ENCODE measurements around the gene DNAJC13. TPM values are rescaled to one million over a fixed set of nuclear protein-coding genes. Genes with fewer than 3 reads are reported as not detected.
"Not testable (repeated sequence)": the region's sequence is repeated elsewhere in the genome, so short reads cannot be mapped to it uniquely, and the experiment has no call there.

The DNAJC13 gene
- total RNA-seq, 2 experiments from 2014 or later: 29.9 to 33.5 TPM

DNA sequence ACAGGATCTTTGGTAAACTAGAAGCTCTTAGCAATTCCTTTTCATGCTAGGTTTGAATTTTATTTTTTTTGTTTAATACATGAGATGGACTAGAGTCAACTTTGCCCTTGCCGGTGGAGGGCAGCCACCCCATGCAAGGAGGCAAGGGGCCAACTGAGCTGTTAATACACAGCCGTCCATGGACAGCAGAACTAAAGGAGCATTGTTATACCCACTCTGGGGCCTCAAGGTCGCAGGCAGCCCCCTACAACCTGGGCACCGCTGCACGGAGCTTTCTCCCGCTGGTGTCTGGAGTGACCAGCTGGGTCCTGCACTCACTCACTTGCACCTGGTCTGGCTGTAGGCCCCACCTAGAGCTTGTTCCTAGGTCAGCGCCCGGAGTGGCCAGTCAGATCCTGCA lies 131.9 kb downstream of the DNAJC13 start:
- POLR2A ChIA-PET: interaction anchor here (0.7 kb wide), 1 partner anchor 15 kb away, joined by 5 read pairs; no protein-coding TSS in a partner anchor
- intact Hi-C loops (cut with DNase I, micrococcal nuclease): no loop called here
- H3K27me3 Mint-ChIP-seq: no peaks in the 10 kb centered on the region
- H3K36me3 Mint-ChIP-seq (ENCODE audit: low read depth): peaks cover 6% of the 10 kb centered on the region
- no peak for ATAC-seq
- peak overlapping the region; percentile 94 for H3K27ac Mint-ChIP-seq
- CTCF ChIA-PET: no interaction called here
- peaks cover 2% of the 10 kb centered on the region for H3K9me3 Mint-ChIP-seq (ENCODE audit: low read depth)
- H3K4me3 Mint-ChIP-seq: no peak overlapping the region
- H3K4me1 Mint-ChIP-seq: peaks cover 33% of the 10 kb centered on the region
- no peak for DNase-seq

DNA sequence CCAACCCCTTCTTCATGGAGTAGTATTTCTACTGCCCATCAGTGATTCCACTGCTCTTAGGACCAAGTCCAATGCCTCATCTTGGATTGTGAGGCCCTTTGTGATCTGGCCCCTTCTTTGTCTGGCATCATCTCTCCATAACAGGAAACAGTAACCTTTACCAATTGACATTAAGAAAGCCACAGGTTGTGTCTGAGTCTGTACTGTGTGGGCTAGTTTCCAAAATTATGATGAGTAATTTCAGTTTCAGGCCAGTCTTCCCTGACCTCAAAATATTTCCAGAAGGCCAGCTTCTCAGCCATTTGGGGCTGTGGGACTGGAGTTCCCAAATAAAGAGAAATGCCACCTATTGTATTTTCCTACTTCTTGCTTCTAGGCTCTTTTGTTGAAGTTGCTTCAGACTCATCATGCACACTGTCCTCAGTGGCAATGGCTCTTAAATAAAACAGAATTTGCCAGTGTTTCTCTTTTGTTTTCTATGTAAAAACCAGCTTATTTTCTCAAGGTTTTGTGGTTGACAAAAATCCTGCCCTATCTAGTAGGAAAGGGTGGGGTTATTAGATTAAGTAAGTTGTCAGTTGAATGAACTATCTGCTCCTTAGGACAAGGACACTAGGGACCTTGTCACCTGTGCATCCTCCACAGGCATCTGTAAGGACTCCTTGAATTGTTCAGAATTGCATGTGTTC lies 132.7 kb downstream of the DNAJC13 start:
- Mint-ChIP-seq H3K27me3 (no peaks in the 10 kb centered on the region), H3K4me3 (peak overlapping the region; percentile 32), H3K9me3 (ENCODE audit: low read depth) (peaks cover 2% of the 10 kb centered on the region), H3K4me1 (peaks cover 28% of the 10 kb centered on the region), H3K36me3 (ENCODE audit: low read depth) (peaks cover 6% of the 10 kb centered on the region), H3K27ac (peak overlapping the region; percentile 94)
- CTCF ChIA-PET: interaction anchor here (1.0 to 1.9 kb wide), 3 partner anchors 10 to 13 kb away, joined by 3 to 5 read pairs (median 5); no protein-coding TSS in a partner anchor
- intact Hi-C loops (cut with DNase I, micrococcal nuclease): loop anchor here (1.0 to 2.0 kb wide), 2 partner anchors 19 kb away; no protein-coding TSS in a partner anchor
- POLR2A ChIA-PET: no interaction called here
- DNase-seq (peak; percentile 14), ATAC-seq (peak; percentile 86)

DNA sequence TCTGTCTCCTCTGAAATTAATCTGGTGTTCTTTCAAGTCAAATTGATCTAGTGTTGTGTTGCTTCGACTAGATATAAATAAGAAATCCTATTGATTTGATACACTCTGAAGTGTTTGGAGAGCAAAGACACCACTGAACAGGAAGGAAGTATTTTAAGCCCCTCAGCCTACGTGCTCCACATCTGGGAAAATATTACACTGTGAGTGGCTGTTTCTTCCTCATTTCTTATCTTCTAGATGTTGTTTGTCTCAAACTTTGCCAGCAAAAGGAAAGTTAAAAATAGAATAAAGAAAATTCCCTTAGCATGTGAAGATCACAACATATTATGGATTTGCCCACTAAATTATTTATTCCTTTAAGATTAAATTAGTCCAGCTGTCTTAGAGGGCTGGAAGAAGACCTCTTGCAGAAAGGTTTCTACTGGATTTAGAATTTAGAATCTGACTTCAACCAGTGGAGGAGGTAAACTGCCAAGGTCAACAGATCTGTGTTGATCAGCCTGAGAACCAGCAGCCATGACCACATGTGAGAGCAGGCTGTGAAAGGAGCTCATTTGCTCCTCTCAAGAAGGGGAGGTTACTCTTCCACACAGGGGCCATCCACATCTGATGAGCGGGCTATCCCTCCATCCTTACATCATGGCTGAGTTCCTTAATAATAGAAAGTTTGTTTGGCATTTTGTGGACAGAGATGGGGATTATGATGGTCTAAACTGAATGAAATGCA lies 133.4 kb downstream of the DNAJC13 start:
- H3K4me1 Mint-ChIP-seq: peaks cover 28% of the 10 kb centered on the region
- POLR2A ChIA-PET: no interaction called here
- ATAC-seq (no peak), DNase-seq (no peak)
- no peak overlapping the region for H3K4me3 Mint-ChIP-seq
- peaks cover 6% of the 10 kb centered on the region for H3K36me3 Mint-ChIP-seq (ENCODE audit: low read depth)
- no peaks in the 10 kb centered on the region for H3K27me3 Mint-ChIP-seq
- CTCF ChIA-PET: interaction anchor here (0.6 to 1.9 kb wide), 5 partner anchors 9 to 1555 kb away, joined by 3 to 5 read pairs (median 4); no protein-coding TSS in a partner anchor
- peak overlapping the region; percentile 94 for H3K27ac Mint-ChIP-seq
- intact Hi-C loops (cut with DNase I, micrococcal nuclease): loop anchor here (1.0 to 2.0 kb wide), 2 partner anchors 18 to 19 kb away; no protein-coding TSS in a partner anchor
- H3K9me3 Mint-ChIP-seq (ENCODE audit: low read depth): peaks cover 2% of the 10 kb centered on the region

DNA sequence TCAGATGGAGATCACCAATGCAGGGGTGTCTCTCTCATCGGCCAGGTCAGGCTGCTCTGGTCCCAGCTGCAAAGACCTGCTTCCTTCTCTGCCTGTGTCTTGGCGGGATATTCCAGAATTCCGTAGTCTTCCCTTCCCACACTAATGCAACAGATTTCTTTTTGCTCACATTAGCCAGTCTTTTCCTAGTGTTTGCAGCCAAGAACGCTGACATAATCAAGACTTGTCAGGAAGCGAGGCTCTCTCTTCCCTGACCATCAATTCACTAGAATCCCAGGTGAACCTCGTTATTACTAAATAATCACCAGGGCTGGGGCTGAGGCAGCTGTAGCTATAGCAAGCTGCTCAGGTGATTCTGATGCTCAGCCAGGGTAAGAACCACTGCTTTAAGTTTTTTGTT lies 136.5 kb downstream of the DNAJC13 start:
- ATAC-seq (no peak), DNase-seq (no peak)
- no peak overlapping the region for H3K27ac Mint-ChIP-seq
- H3K27me3 Mint-ChIP-seq: no peaks in the 10 kb centered on the region
- H3K36me3 Mint-ChIP-seq (ENCODE audit: low read depth): peaks cover 7% of the 10 kb centered on the region
- CTCF ChIA-PET: interaction anchor here (0.9 to 1.1 kb wide), 2 partner anchors 18 to 23 kb away, joined by 3 to 4 read pairs; no protein-coding TSS in a partner anchor
- peaks cover 25% of the 10 kb centered on the region for H3K4me1 Mint-ChIP-seq
- H3K4me3 Mint-ChIP-seq: no peak overlapping the region
- POLR2A ChIA-PET: no interaction called here
- intact Hi-C loops (cut with DNase I, micrococcal nuclease): no loop called here
- H3K9me3 Mint-ChIP-seq (ENCODE audit: low read depth): no peaks in the 10 kb centered on the region

DNA sequence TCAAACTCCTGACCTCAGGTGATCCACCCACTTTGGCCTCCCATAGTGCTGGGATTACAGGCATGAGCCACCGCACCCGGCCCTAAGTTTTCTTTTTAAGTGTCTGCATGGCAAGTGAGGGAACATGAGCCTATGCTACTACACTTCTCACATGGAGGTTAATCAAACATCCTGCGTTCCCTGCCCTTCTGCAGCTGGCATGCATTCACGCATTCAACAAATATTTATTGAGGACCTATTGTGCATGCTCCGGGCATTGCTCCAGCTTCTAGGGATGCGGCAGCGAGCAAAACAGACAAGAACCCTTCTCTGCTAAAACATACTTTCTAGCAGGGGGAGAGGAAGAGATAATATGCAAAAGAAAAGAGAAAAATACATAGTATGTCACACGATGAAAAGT lies 137.1 kb downstream of the DNAJC13 start:
- CTCF ChIA-PET: no interaction called here
- POLR2A ChIA-PET: no interaction called here
- H3K9me3 Mint-ChIP-seq (ENCODE audit: low read depth): no peaks in the 10 kb centered on the region
- H3K36me3 Mint-ChIP-seq (ENCODE audit: low read depth): peaks cover 9% of the 10 kb centered on the region
- H3K4me1 Mint-ChIP-seq: peaks cover 19% of the 10 kb centered on the region
- ATAC-seq: no peak
- H3K27me3 Mint-ChIP-seq: no peaks in the 10 kb centered on the region
- intact Hi-C loops (cut with DNase I, micrococcal nuclease): no loop called here
- H3K27ac Mint-ChIP-seq: no peak overlapping the region
- no peak overlapping the region for H3K4me3 Mint-ChIP-seq
- no peak for DNase-seq

- POLR2A ChIA-PET: no interaction called here
- intact Hi-C loops (cut with DNase I, micrococcal nuclease): no loop called here
Measured at GRCh38 chr3:132555306-132556035, 138.2 kb downstream of the DNAJC13 start.

GRCh38 chr3:132556036-132556386 lies 138.7 kb downstream of the DNAJC13 start:
- ATAC-seq; H3K27me3 Mint-ChIP-seq; CTCF ChIA-PET; H3K9me3 Mint-ChIP-seq (ENCODE audit: low read depth); H3K36me3 Mint-ChIP-seq (ENCODE audit: low read depth); H3K4me1 Mint-ChIP-seq; DNase-seq; H3K27ac Mint-ChIP-seq; intact Hi-C loops (cut with DNase I, micrococcal nuclease); H3K4me3 Mint-ChIP-seq; POLR2A ChIA-PET: not testable (repeated sequence)

More at GRCh38 chr3:132555306-132556035, 138.2 kb downstream of the DNAJC13 start:
- CTCF ChIA-PET: no interaction called here
- Mint-ChIP-seq H3K27me3 (no peaks in the 10 kb centered on the region), H3K4me3 (no peak overlapping the region), H3K27ac (no peak overlapping the region), H3K36me3 (ENCODE audit: low read depth) (peaks cover 7% of the 10 kb centered on the region), H3K4me1 (peaks cover 9% of the 10 kb centered on the region), H3K9me3 (ENCODE audit: low read depth) (no peaks in the 10 kb centered on the region)
- DNase-seq (no peak), ATAC-seq (no peak)

DNA sequence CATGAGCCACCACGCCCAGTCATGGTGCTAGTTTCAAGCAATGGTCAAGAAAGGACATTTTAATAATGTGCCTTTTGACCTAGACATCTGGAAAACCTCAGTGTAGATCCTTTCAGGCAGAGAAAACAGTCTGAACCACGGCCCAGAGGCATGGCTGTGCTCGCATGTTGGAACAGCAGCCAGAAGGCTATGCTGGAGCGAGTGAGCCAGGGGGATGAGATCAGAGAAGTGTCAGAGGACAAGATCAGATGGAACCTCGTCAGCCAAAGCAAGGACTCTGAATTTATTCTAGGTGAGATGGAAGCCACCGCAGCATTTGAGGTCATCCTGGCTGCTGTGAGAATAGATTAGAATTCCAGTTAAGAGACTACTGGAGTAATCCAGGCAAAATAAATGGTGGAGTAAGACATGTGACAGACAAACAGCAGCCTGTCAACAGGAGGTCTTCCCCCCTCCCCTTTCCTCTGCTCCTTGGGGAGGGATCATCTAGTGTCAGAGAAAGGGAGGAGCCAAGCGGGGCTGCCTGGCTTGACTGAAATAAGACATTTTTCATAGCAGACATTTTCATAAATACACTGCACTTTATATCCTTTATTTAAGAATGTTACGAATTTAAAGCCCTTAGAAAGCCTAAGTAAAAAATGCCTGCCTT lies 139.3 kb downstream of the DNAJC13 start:
- ATAC-seq: no peak
- Mint-ChIP-seq H3K4me3 (no peak overlapping the region), H3K27ac (no peak overlapping the region), H3K27me3 (no peaks in the 10 kb centered on the region), H3K4me1 (no peaks in the 10 kb centered on the region), H3K9me3 (ENCODE audit: low read depth) (no peaks in the 10 kb centered on the region), H3K36me3 (ENCODE audit: low read depth) (peaks cover 7% of the 10 kb centered on the region)
- no peak for DNase-seq
- ChIA-PET CTCF (no interaction called here), POLR2A (no interaction called here)
- intact Hi-C loops (cut with DNase I, micrococcal nuclease): no loop called here

DNA sequence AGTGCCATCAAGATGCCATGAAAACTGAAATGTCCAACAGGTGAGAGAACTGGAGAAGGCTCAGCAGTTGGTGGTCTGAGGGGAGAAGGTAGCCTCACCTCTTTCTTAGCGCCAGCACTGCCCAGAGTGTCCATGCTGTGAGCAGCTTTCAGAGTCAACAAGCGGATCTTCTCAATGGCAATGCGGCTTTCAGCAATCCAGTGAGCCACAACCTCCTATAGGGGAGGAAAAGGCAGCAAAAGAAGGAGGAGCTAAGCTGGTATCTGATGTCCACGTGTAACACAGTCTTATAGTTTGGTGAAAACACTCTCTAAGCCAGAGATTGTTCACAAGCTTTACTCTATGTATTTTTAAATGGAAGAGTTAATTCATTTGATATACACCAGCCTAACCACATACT lies 143.7 kb downstream of the DNAJC13 start:
- Mint-ChIP-seq H3K4me1 (no peaks in the 10 kb centered on the region), H3K9me3 (ENCODE audit: low read depth) (no peaks in the 10 kb centered on the region), H3K27me3 (no peaks in the 10 kb centered on the region), H3K4me3 (no peak overlapping the region), H3K27ac (no peak overlapping the region), H3K36me3 (ENCODE audit: low read depth) (peaks cover 21% of the 10 kb centered on the region)
- CTCF ChIA-PET: interaction anchor here (1.0 to 2.1 kb wide), 2 partner anchors 14 to 82 kb away, joined by 3 to 6 read pairs; no protein-coding TSS in a partner anchor
- POLR2A ChIA-PET: no interaction called here
- DNase-seq (no peak), ATAC-seq (no peak)
- intact Hi-C loops (cut with DNase I, micrococcal nuclease): no loop called here

- intact Hi-C loops (cut with DNase I, micrococcal nuclease): no loop called here
- peaks cover 2% of the 10 kb centered on the region for H3K4me1 Mint-ChIP-seq
- peaks cover 21% of the 10 kb centered on the region for H3K36me3 Mint-ChIP-seq (ENCODE audit: low read depth)
- ChIA-PET POLR2A (no interaction called here), CTCF (no interaction called here)
- no peak overlapping the region for H3K27ac Mint-ChIP-seq
- H3K9me3 Mint-ChIP-seq (ENCODE audit: low read depth): no peaks in the 10 kb centered on the region
- DNase-seq (no peak), ATAC-seq (no peak)
- no peaks in the 10 kb centered on the region for H3K27me3 Mint-ChIP-seq
- H3K4me3 Mint-ChIP-seq: no peak overlapping the region
Measured at GRCh38 chr3:132563420-132564069, 146.2 kb downstream of the DNAJC13 start.

GRCh38 chr3:132564070-132564465 lies 146.8 kb downstream of the DNAJC13 start:
- ATAC-seq (no peak), DNase-seq (no peak)
- Mint-ChIP-seq H3K27me3 (no peaks in the 10 kb centered on the region), H3K4me1 (peaks cover 7% of the 10 kb centered on the region), H3K4me3 (no peak overlapping the region), H3K27ac (no peak overlapping the region), H3K36me3 (ENCODE audit: low read depth) (peaks cover 19% of the 10 kb centered on the region), H3K9me3 (ENCODE audit: low read depth) (no peaks in the 10 kb centered on the region)
- intact Hi-C loops (cut with DNase I, micrococcal nuclease): no loop called here
- ChIA-PET POLR2A (no interaction called here), CTCF (no interaction called here)

Data from activated CD4-positive, alpha-beta T cell treated with anti-CD3 and anti-CD28 coated beads for 36 hours (primary cell).